Measurements from ENCODE around the gene TMEM200C.
A peak's percentile ranks its signal among the peaks of the same experiment; 100 is the strongest.

TMEM200C gene

GRCh38 chr18:5895299-5895875, at the start of gene TMEM200C:
Gene TMEM200C (minus strand): TSS chr18:5895522. CDS start chr18:5892063, 3,459 bp downstream.
- H3K4me3 ChIP-seq (ENCODE audit: control insufficient read depth, low read depth, low read length), result peak within 1 kb of the TSS; percentile 3; the same call in 1 of the 2 replicates
- no peak for TF ChIP-seq CTCF (IDR thresholded peaks at IDR 0.05; ENCODE audit: control insufficient read depth, insufficient read depth, low read depth, low read length, missing control alignments)
- no peak for DNase-seq (ENCODE audit: low read depth)

- DNase-seq (ENCODE audit: low read depth), result no peak
- H3K4me3 ChIP-seq (ENCODE audit: control insufficient read depth, low read depth, low read length), result no peak overlapping the region
- no peak for TF ChIP-seq CTCF (IDR thresholded peaks at IDR 0.05; ENCODE audit: control insufficient read depth, insufficient read depth, low read depth, low read length, missing control alignments)
These were observed 49.1 kb upstream of the TMEM200C start for GRCh38 chr18:5944448-5944847.

GRCh38 chr18:5943514-5943913, 48.2 kb upstream of the TMEM200C start:
- TF ChIP-seq CTCF (IDR thresholded peaks at IDR 0.05; ENCODE audit: control insufficient read depth, insufficient read depth, low read depth, low read length, missing control alignments), result no peak
- no peak overlapping the region for H3K4me3 ChIP-seq (ENCODE audit: control insufficient read depth, low read depth, low read length)
- DNase-seq (ENCODE audit: low read depth), result no peak

GRCh38 chr18:5942591-5942990, 47.3 kb upstream of the TMEM200C start:
- no peak overlapping the region for H3K4me3 ChIP-seq (ENCODE audit: control insufficient read depth, low read depth, low read length)
- no peak for DNase-seq (ENCODE audit: low read depth)
- TF ChIP-seq CTCF (IDR thresholded peaks at IDR 0.05; ENCODE audit: control insufficient read depth, insufficient read depth, low read depth, low read length, missing control alignments), result no peak

GRCh38 chr18:5941890-5942289, 46.6 kb upstream of the TMEM200C start:
- H3K4me3 ChIP-seq (ENCODE audit: control insufficient read depth, low read depth, low read length), result no peak overlapping the region
- DNase-seq (ENCODE audit: low read depth), result no peak
- TF ChIP-seq CTCF (IDR thresholded peaks at IDR 0.05; ENCODE audit: control insufficient read depth, insufficient read depth, low read depth, low read length, missing control alignments), result no peak

GRCh38 chr18:5939801-5940667, 44.7 kb upstream of the TMEM200C start:
- H3K4me3 ChIP-seq (ENCODE audit: control insufficient read depth, low read depth, low read length), result no peak overlapping the region
- no peak for DNase-seq (ENCODE audit: low read depth)
- no peak for TF ChIP-seq CTCF (IDR thresholded peaks at IDR 0.05; ENCODE audit: control insufficient read depth, insufficient read depth, low read depth, low read length, missing control alignments)
